Caco-2 (cell line): Measurements from ENCODE around the gene RNLS. TPM values are rescaled to one million over a fixed set of nuclear protein-coding genes. Genes with fewer than 3 reads are reported as not detected.

Experiments
- BruUV-seq: library from RNA; stranded (reverse); fragments of 400-500 nt; replicated peaks from 2 replicates; lab custom pipeline; 2021; lab: Mats Ljungman, UMichigan
- CTCF ChIA-PET: fragments of 300-600 bp; sonication (Branson Sonifier 250); formaldehyde crosslinking; loops from one replicate; lab custom pipeline; 2022; ENCODE audit warnings: antibody characterized with exemption; lab: Charles Lee
- POLR2A ChIA-PET: fragments of 300-600 bp; sonication (Branson Sonifier 250); formaldehyde crosslinking; loops from one replicate; lab custom pipeline; 2022; ENCODE audit warnings: antibody characterized with exemption; lab: Charles Lee
- DNase-seq, 2 experiments: peaks; one replicate each; pipeline versions ENCODE4 v3.0.0 to v3.0.0-alpha.2; 2020 to 2022
- H3K27me3 ChIP-seq: replicated peaks from 2 replicates; pipeline ENCODE4 v1.6.0; 2011; ENCODE audit warnings: low read length; ENCODE audit not compliant: control insufficient read depth, insufficient read depth
- H3K36me3 ChIP-seq: 2 replicates; pipeline ENCODE4 v1.5.1; 2011; ENCODE audit warnings: low read length; ENCODE audit not compliant: control insufficient read depth, insufficient read depth
- H3K4me1 ChIP-seq: fragments of 250-450 bp; sonication (Bioruptor Pico); 2 replicates; pipeline ENCODE4 v1.5.1; 2020; ENCODE audit warnings: mild to moderate bottlenecking
- H3K4me3 ChIP-seq: 2 replicates; pipeline ENCODE4 v1.5.1; 2011; ENCODE audit warnings: low read depth, mild to moderate bottlenecking, control low read depth, low read length
- H3K9me3 ChIP-seq: fragments of 250-450 bp; sonication (Bioruptor Pico); 2 replicates; pipeline ENCODE4 v1.5.1; 2020; ENCODE audit warnings: mild to moderate bottlenecking, moderate library complexity
- H3K27ac Mint-ChIP-seq: one replicate; pipeline ENCODE4 v1.8.0; 2022; ENCODE audit warnings: mixed read lengths; ENCODE audit not compliant: unreplicated experiment
- H3K27me3 Mint-ChIP-seq: one replicate; pipeline ENCODE4 v1.8.0; 2022; ENCODE audit warnings: mixed read lengths; ENCODE audit not compliant: insufficient read depth, unreplicated experiment
- H3K36me3 Mint-ChIP-seq: one replicate; pipeline ENCODE4 v1.8.0; 2022; ENCODE audit warnings: mild to moderate bottlenecking, mixed read lengths; ENCODE audit not compliant: insufficient read depth, unreplicated experiment
- H3K4me1 Mint-ChIP-seq: one replicate; pipeline ENCODE4 v1.8.0; 2022; ENCODE audit warnings: low read depth, mixed read lengths; ENCODE audit not compliant: unreplicated experiment
- H3K4me3 Mint-ChIP-seq: one replicate; pipeline ENCODE4 v1.8.0; 2022; ENCODE audit warnings: mild to moderate bottlenecking, moderate library complexity, mixed read lengths; ENCODE audit not compliant: unreplicated experiment
- H3K9me3 Mint-ChIP-seq: one replicate; pipeline ENCODE4 v1.8.0; 2022; ENCODE audit warnings: mixed read lengths; ENCODE audit not compliant: unreplicated experiment
- CTCF ChIP-seq, 2 experiments: fragments of 200-600 bp in 1 of 2; IDR thresholded peaks; 1 replicate in 1 of 2; 2 replicates in 1 of 2; pipeline versions ENCODE4 v1.5.1 to v1.8.0; 2011 to 2022; ENCODE audit warnings: antibody characterized with exemption in 1 of 2, control low read depth in 1 of 2, inconsistent platforms in 1 of 2, low read depth in 1 of 2, low read length in 1 of 2, mild to moderate bottlenecking in 1 of 2, moderate library complexity in 1 of 2; ENCODE audit not compliant: insufficient read depth in 1 of 2, severe bottlenecking in 1 of 2, unreplicated experiment in 1 of 2
- intact Hi-C: fragments of 100-400 bp; cut with micrococcal nuclease; formaldehyde crosslinking; loops from one replicate; pipeline ENCODE4 v1.10.0; 2022; ENCODE audit not compliant: unreplicated experiment
- total RNA-seq: library from RNA; stranded (reverse); gene quantifications from 2 replicates; pipeline ENCODE4 v1.2.3, GENCODE V29; 2022

RNLS gene
- total RNA-seq, 1 experiment from 2014 or later: 5.7 TPM

GRCh38 chr10:88471899-88472298, 111.2 kb downstream of the RNLS start:
- intact Hi-C loops: no loop called here
- no TSS peak for BruUV-seq
- H3K9me3 ChIP-seq: peaks cover 4% of the 10 kb centered on the region; the same call in 1 of the 2 replicates
- DNase-seq: peak; percentile 32 to 49
- H3K4me3 ChIP-seq: no peak overlapping the region
- Mint-ChIP-seq H3K4me1 (peaks cover 6% of the 10 kb centered on the region), H3K9me3 (peaks cover 9% of the 10 kb centered on the region), H3K36me3 (no peaks in the 10 kb centered on the region), H3K27ac (no peak overlapping the region), H3K27me3 (no peaks in the 10 kb centered on the region), H3K4me3 (no peak overlapping the region)
- H3K4me1 ChIP-seq: peaks cover 3% of the 10 kb centered on the region; the same call in 1 of the 2 replicates
- POLR2A ChIA-PET: no interaction called here
- no peaks in the 10 kb centered on the region for H3K27me3 ChIP-seq
- no peak for TF ChIP-seq CTCF (IDR thresholded peaks at IDR 0.05; ENCODE audit: insufficient read depth in 1 of 2, low read depth in 1 of 2, low read length in 1 of 2, severe bottlenecking in 1 of 2, unreplicated experiment in 1 of 2)
- CTCF ChIA-PET: no interaction called here
- no peaks in the 10 kb centered on the region for H3K36me3 ChIP-seq

GRCh38 chr10:88467835-88468485, 115.2 kb downstream of the RNLS start:
- H3K9me3 ChIP-seq: peaks cover 4% of the 10 kb centered on the region; the same call in 1 of the 2 replicates
- ChIA-PET CTCF (no interaction called here), POLR2A (no interaction called here)
- H3K4me1 Mint-ChIP-seq: peaks cover 6% of the 10 kb centered on the region
- no peak for TF ChIP-seq CTCF (IDR thresholded peaks at IDR 0.05; ENCODE audit: insufficient read depth in 1 of 2, low read depth in 1 of 2, low read length in 1 of 2, severe bottlenecking in 1 of 2, unreplicated experiment in 1 of 2)
- DNase-seq: no peak
- H3K4me3 ChIP-seq: no peak overlapping the region
- no peak overlapping the region for H3K4me3 Mint-ChIP-seq
- H3K27ac Mint-ChIP-seq: no peak overlapping the region
- peaks cover 9% of the 10 kb centered on the region for H3K9me3 Mint-ChIP-seq
- H3K36me3 ChIP-seq: no peaks in the 10 kb centered on the region
- no peaks in the 10 kb centered on the region for H3K36me3 Mint-ChIP-seq
- peaks cover 3% of the 10 kb centered on the region; the same call in 1 of the 2 replicates for H3K4me1 ChIP-seq
- no peaks in the 10 kb centered on the region for H3K27me3 Mint-ChIP-seq
- H3K27me3 ChIP-seq: no peaks in the 10 kb centered on the region
- intact Hi-C loops: no loop called here
- no TSS peak for BruUV-seq

GRCh38 chr10:88466786-88467185, 116.3 kb downstream of the RNLS start:
- POLR2A ChIA-PET: no interaction called here
- Mint-ChIP-seq H3K27me3 (no peaks in the 10 kb centered on the region), H3K4me3 (no peak overlapping the region), H3K4me1 (peaks cover 1% of the 10 kb centered on the region), H3K36me3 (no peaks in the 10 kb centered on the region), H3K27ac (no peak overlapping the region), H3K9me3 (peaks cover 3% of the 10 kb centered on the region)
- Histone ChIP-seq H3K36me3 (no peaks in the 10 kb centered on the region), H3K4me1 (no peaks in the 10 kb centered on the region), H3K27me3 (no peaks in the 10 kb centered on the region), H3K9me3 (peaks cover 4% of the 10 kb centered on the region; the same call in 1 of the 2 replicates), H3K4me3 (no peak overlapping the region)
- intact Hi-C loops: no loop called here
- CTCF ChIA-PET: no interaction called here
- BruUV-seq: no TSS peak
- no peak for DNase-seq
- TF ChIP-seq CTCF (IDR thresholded peaks at IDR 0.05; ENCODE audit: insufficient read depth in 1 of 2, low read depth in 1 of 2, low read length in 1 of 2, severe bottlenecking in 1 of 2, unreplicated experiment in 1 of 2): no peak
